ENCODE measurements around the gene CARHSP1. TPM values are rescaled to one million over a fixed set of nuclear protein-coding genes. Genes with fewer than 3 reads are reported as not detected.

The CARHSP1 gene
- polyA plus RNA-seq, 1 donor (not counting 4 experiments of a cell fraction or from before 2014, with no cell fraction given): 61.9 TPM

DNA sequence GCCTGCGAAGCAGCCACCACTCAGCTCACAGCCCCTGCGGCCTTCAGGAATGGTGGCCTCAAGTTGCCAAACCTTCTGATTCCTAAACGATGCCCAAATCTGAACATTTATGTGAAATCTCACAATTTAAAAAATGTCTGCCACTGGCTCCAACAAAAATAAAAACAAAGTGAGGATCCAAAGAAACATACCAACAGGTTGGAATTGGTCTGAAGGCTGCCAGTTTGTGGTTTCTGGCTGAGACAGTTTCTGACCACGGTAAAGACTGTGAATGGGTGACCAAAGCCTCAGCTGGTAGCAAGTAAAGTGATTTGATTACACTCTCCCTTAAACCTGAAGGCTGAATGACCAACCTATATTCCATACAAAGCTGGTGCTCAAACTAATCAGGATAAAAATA lies 38.3 kb upstream of the CARHSP1 start:
- Histone ChIP-seq H2AFZ (ENCODE audit: control insufficient read depth, low read length) (no peak overlapping the region), H3K79me2 (ENCODE audit: control insufficient read depth, insufficient read depth, low read length) (peaks cover 10% of the 10 kb centered on the region), H3K9me1 (ENCODE audit: control insufficient read depth, extremely low read depth, insufficient read depth, low read length) (no peaks in the 10 kb centered on the region), H3K4me3 (ENCODE audit: control insufficient read depth in 2 of 3, extremely low read depth in 1 of 3, insufficient read depth in 2 of 3, low read depth in 1 of 3, low read length in 3 of 3) (no peak overlapping the region), H3K36me3 (ENCODE audit: control insufficient read depth in 2 of 2, extremely low read depth in 1 of 2, insufficient read depth in 2 of 2, low read length in 2 of 2) (peaks cover 37 to 55% of the 10 kb centered on the region in 2 experiments), H3K27ac (ENCODE audit: control insufficient read depth, insufficient read depth, low read length) (no peak overlapping the region), H3K4me2 (ENCODE audit: control insufficient read depth, extremely low read depth, insufficient read depth, low read depth, low read length) (no peak overlapping the region), H4K20me1 (ENCODE audit: control insufficient read depth, extremely low read depth, insufficient read depth, low read length) (no peaks in the 10 kb centered on the region), H3K9me3 (ENCODE audit: control insufficient read depth, low read depth, low read length) (no peaks in the 10 kb centered on the region), H3K9ac (ENCODE audit: control insufficient read depth, extremely low read depth, insufficient read depth, low read length) (no peak overlapping the region), H3K4me1 (ENCODE audit: control insufficient read depth, extremely low read depth, insufficient read depth, low read length) (no peaks in the 10 kb centered on the region), H3K27me3 (ENCODE audit: control insufficient read depth, extremely low read depth, insufficient read depth, low read length) (no peaks in the 10 kb centered on the region)
- no peak for FAIRE-seq
- TF ChIP-seq, protein P1, sequence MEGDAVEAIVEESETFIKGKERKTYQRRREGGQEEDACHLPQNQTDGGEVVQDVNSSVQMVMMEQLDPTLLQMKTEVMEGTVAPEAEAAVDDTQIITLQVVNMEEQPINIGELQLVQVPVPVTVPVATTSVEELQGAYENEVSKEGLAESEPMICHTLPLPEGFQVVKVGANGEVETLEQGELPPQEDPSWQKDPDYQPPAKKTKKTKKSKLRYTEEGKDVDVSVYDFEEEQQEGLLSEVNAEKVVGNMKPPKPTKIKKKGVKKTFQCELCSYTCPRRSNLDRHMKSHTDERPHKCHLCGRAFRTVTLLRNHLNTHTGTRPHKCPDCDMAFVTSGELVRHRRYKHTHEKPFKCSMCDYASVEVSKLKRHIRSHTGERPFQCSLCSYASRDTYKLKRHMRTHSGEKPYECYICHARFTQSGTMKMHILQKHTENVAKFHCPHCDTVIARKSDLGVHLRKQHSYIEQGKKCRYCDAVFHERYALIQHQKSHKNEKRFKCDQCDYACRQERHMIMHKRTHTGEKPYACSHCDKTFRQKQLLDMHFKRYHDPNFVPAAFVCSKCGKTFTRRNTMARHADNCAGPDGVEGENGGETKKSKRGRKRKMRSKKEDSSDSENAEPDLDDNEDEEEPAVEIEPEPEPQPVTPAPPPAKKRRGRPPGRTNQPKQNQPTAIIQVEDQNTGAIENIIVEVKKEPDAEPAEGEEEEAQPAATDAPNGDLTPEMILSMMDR (optimal IDR thresholded peaks at IDR 0.05 in 1 of 3, IDR thresholded peaks at IDR 0.05 in 1 of 3, conservative IDR thresholded peaks at IDR 0.05 in 1 of 3; ENCODE audit: extremely low read depth in 1 of 3, insufficient read depth in 2 of 3, low read length in 3 of 3): no peak
- TF ChIP-seq EZH2 (IDR thresholded peaks at IDR 0.05; ENCODE audit: low read length): no peak
- no peak for DNase-seq (ENCODE audit: low read depth, low spot score)
- dilution Hi-C loops (cut with MboI; ENCODE audit: extremely low pct_ligation_motif_present, low sequenced_read_pairs): no loop called here

DNA sequence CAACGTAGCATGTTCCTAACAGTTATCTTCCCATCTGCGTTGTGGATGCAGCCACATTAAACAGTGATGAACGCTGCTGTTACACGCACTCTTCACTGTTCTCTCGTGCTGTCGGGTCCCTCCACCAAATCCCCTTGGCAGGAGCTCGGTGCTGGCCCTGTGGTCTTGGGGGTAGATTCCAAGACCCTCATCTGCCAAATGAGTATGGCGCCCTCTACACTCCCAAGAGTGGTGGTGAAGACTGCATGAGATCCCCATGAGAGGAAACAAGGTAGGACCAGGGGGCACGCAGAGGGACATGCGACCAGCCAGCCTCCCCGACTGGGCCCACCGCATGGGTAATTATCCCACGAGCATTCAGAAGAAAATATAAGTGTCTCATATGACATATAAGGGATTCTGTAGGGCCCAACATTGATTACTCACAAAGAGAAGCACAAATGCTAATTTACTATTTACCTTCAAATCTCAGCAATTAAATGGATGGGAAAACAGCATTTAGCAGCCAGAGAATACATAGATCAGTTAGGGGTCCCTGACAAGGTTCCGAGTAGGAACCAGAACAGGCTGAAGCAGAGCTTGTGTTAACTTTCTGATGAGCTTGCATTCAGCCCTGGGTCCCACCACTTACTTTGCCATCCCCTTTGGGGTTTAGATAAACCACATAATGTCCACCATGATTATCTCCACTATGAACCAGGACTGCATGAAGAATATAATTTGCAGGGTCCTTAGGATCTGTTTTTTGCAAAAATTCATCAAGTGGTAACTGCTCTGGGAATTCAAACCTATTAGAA lies 37.2 kb upstream of the CARHSP1 start:
- no peak for TF ChIP-seq EZH2 (IDR thresholded peaks at IDR 0.05; ENCODE audit: low read length)
- TF ChIP-seq, protein P1 (optimal IDR thresholded peaks at IDR 0.05 in 1 of 3, IDR thresholded peaks at IDR 0.05 in 1 of 3, conservative IDR thresholded peaks at IDR 0.05 in 1 of 3; ENCODE audit: extremely low read depth in 1 of 3, insufficient read depth in 2 of 3, low read length in 3 of 3): peak; percentile 18 to 24 (median 19)
- no peak for FAIRE-seq
- Histone ChIP-seq H3K79me2 (ENCODE audit: control insufficient read depth, insufficient read depth, low read length) (peaks cover 2% of the 10 kb centered on the region), H3K9ac (ENCODE audit: control insufficient read depth, extremely low read depth, insufficient read depth, low read length) (no peak overlapping the region), H3K4me2 (ENCODE audit: control insufficient read depth, extremely low read depth, insufficient read depth, low read depth, low read length) (no peak overlapping the region), H3K27me3 (ENCODE audit: control insufficient read depth, extremely low read depth, insufficient read depth, low read length) (no peaks in the 10 kb centered on the region), H3K36me3 (ENCODE audit: control insufficient read depth in 2 of 2, extremely low read depth in 1 of 2, insufficient read depth in 2 of 2, low read length in 2 of 2) (peaks cover 39 to 56% of the 10 kb centered on the region in 2 experiments), H3K9me1 (ENCODE audit: control insufficient read depth, extremely low read depth, insufficient read depth, low read length) (no peaks in the 10 kb centered on the region), H3K4me1 (ENCODE audit: control insufficient read depth, extremely low read depth, insufficient read depth, low read length) (no peaks in the 10 kb centered on the region), H3K9me3 (ENCODE audit: control insufficient read depth, low read depth, low read length) (no peaks in the 10 kb centered on the region), H2AFZ (ENCODE audit: control insufficient read depth, low read length) (no peak overlapping the region), H3K4me3 (ENCODE audit: control insufficient read depth in 2 of 3, extremely low read depth in 1 of 3, insufficient read depth in 2 of 3, low read depth in 1 of 3, low read length in 3 of 3) (no peak overlapping the region), H4K20me1 (ENCODE audit: control insufficient read depth, extremely low read depth, insufficient read depth, low read length) (no peaks in the 10 kb centered on the region), H3K27ac (ENCODE audit: control insufficient read depth, insufficient read depth, low read length) (no peak overlapping the region)
- DNase-seq (ENCODE audit: low read depth, low spot score): no peak
- dilution Hi-C loops (cut with MboI; ENCODE audit: extremely low pct_ligation_motif_present, low sequenced_read_pairs): no loop called here
